ENCODE results near the gene PDPN. TPM values are rescaled to one million over a fixed set of nuclear protein-coding genes. Genes with fewer than 3 reads are reported as not detected.

PDPN gene
- total and polyA plus RNA-seq, 2 donors from 2014 or later, result 4.6 to 7.4 TPM

DNA sequence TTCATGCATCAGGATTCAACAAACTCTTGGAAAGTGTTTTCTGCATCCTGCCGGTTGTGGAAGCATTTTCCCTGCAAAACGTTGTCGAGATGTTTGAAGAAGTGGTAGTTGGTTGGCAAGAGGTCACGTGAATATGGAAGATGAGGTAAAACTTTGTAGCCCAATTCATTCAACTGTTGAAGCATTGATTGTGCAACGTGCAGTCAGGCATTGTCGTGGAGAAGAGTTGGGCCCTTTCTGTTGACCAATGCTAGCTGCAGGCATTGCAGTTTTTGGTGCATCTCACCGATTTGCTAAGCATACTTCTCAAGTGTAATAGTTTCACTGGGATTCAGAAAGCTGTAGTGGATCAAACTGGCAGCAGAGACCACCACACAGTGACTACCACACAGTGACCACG, 59.4 kb downstream of the PDPN start:
- TF ChIP-seq, protein P1, sequence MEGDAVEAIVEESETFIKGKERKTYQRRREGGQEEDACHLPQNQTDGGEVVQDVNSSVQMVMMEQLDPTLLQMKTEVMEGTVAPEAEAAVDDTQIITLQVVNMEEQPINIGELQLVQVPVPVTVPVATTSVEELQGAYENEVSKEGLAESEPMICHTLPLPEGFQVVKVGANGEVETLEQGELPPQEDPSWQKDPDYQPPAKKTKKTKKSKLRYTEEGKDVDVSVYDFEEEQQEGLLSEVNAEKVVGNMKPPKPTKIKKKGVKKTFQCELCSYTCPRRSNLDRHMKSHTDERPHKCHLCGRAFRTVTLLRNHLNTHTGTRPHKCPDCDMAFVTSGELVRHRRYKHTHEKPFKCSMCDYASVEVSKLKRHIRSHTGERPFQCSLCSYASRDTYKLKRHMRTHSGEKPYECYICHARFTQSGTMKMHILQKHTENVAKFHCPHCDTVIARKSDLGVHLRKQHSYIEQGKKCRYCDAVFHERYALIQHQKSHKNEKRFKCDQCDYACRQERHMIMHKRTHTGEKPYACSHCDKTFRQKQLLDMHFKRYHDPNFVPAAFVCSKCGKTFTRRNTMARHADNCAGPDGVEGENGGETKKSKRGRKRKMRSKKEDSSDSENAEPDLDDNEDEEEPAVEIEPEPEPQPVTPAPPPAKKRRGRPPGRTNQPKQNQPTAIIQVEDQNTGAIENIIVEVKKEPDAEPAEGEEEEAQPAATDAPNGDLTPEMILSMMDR (IDR thresholded peaks at IDR 0.05; ENCODE audit: borderline replicate concordance, extremely low read depth, insufficient read depth), result no peak
- Histone ChIP-seq H3K4me3 (ENCODE audit: low read length in 3 of 3) (no peak overlapping the region), H3K27me3 (ENCODE audit: control insufficient read depth, insufficient read depth, low read length) (no peaks in the 10 kb centered on the region), H3K9ac (ENCODE audit: low read length in 3 of 3) (no peak overlapping the region), H3K27ac (ENCODE audit: low read depth in 2 of 2, low read length in 2 of 2) (no peak overlapping the region), H3K9me3 (ENCODE audit: control insufficient read depth in 2 of 3, insufficient read depth in 1 of 3, low read length in 3 of 3) (no peaks in the 10 kb centered on the region), H3K4me1 (ENCODE audit: control insufficient read depth in 2 of 3, insufficient read depth in 2 of 3, low read depth in 1 of 3, low read length in 3 of 3) (no peaks in the 10 kb centered on the region), H3K36me3 (ENCODE audit: control insufficient read depth in 2 of 3, insufficient read depth in 3 of 3, low read length in 3 of 3) (no peaks in the 10 kb centered on the region)
- intact Hi-C loops (cut with DNase I), result no loop called here
- FAIRE-seq (no peak), DNase-seq (no peak)

DNA sequence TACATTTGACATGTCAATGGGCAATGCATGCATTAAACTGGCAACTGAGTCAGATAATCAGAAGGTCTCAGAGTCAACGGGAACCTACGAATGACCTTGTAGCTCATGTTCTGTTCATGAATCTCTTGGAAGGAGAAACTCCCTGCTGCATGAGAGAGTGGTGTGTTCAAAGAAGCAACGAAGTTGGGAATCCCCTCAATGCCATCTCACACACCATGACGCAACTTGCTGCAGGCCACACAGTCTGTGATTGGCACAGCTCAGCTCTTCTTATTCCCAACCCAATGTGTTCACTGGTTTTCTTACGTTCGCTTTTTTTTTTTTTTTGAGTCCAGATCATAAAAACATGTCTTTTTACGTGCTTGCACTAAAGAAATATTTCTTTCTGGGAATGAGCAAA, 62.9 kb downstream of the PDPN start:
- Histone ChIP-seq H3K27me3 (ENCODE audit: control insufficient read depth, insufficient read depth, low read length) (no peaks in the 10 kb centered on the region), H3K36me3 (ENCODE audit: control insufficient read depth in 2 of 3, insufficient read depth in 3 of 3, low read length in 3 of 3) (no peaks in the 10 kb centered on the region), H3K9ac (ENCODE audit: low read length in 3 of 3) (no peak overlapping the region), H3K27ac (ENCODE audit: low read depth in 2 of 2, low read length in 2 of 2) (no peak overlapping the region), H3K4me1 (ENCODE audit: control insufficient read depth in 2 of 3, insufficient read depth in 2 of 3, low read depth in 1 of 3, low read length in 3 of 3) (no peaks in the 10 kb centered on the region), H3K9me3 (ENCODE audit: control insufficient read depth in 2 of 3, insufficient read depth in 1 of 3, low read length in 3 of 3) (no peaks in the 10 kb centered on the region), H3K4me3 (ENCODE audit: low read length in 3 of 3) (no peak overlapping the region)
- FAIRE-seq (no peak), DNase-seq (no peak)
- TF ChIP-seq, protein P1 (IDR thresholded peaks at IDR 0.05; ENCODE audit: borderline replicate concordance, extremely low read depth, insufficient read depth), result no peak
- intact Hi-C loops (cut with DNase I), result no loop called here

DNA sequence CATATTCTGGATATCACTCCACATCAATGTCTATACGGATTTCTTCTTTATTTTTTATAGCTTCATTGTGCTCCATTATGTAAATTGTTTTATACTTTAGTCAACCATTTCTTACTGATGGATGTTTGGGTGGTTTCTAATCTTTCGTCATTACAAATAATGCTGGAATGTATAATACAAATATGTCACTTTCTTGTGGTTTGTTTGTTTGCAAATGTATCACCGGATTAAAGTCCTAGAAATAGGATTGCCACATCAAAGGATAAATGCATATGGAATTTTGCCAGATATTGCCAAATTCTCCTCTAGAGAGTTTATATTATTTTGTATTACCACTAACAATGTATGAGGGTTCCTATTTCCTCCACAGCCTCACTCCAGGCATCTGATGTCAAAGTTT, 67.6 kb downstream of the PDPN start:
- intact Hi-C loops (cut with DNase I), result no loop called here
- Histone ChIP-seq H3K27ac (ENCODE audit: low read depth in 2 of 2, low read length in 2 of 2) (no peak overlapping the region), H3K4me3 (ENCODE audit: low read length in 3 of 3) (no peak overlapping the region), H3K27me3 (ENCODE audit: control insufficient read depth, insufficient read depth, low read length) (no peaks in the 10 kb centered on the region), H3K9ac (ENCODE audit: low read length in 3 of 3) (no peak overlapping the region), H3K36me3 (ENCODE audit: control insufficient read depth in 2 of 3, insufficient read depth in 3 of 3, low read length in 3 of 3) (no peaks in the 10 kb centered on the region), H3K9me3 (ENCODE audit: control insufficient read depth in 2 of 3, insufficient read depth in 1 of 3, low read length in 3 of 3) (no peaks in the 10 kb centered on the region), H3K4me1 (ENCODE audit: control insufficient read depth in 2 of 3, insufficient read depth in 2 of 3, low read depth in 1 of 3, low read length in 3 of 3) (no peaks in the 10 kb centered on the region)
- FAIRE-seq, result no peak
- TF ChIP-seq, protein P1 (IDR thresholded peaks at IDR 0.05; ENCODE audit: borderline replicate concordance, extremely low read depth, insufficient read depth), result no peak
- DNase-seq, result no peak

DNA sequence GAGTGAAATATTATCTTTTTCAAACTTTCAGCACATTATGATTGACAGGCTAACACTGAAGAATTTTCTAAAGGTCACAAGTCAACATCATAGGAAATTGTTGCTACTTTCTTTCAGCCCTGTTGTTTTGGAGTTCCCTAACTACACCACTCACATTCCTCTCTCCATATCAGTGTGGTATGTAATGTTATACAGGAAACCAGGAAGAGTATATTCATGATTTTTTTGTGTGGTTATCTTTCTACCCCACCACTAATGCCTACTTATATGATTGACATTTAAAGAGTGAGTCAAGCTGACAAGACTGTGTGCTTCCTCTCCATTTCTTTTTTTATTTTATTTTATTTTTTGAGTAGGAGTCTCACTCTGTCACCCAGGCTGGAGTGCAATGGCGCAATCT, 68.6 kb downstream of the PDPN start:
- H3K4me1 ChIP-seq (ENCODE audit: control insufficient read depth in 2 of 3, insufficient read depth in 2 of 3, low read depth in 1 of 3, low read length in 3 of 3), result no peaks in the 10 kb centered on the region
- no peaks in the 10 kb centered on the region for H3K27me3 ChIP-seq (ENCODE audit: control insufficient read depth, insufficient read depth, low read length)
- no peak for FAIRE-seq
- no peak for DNase-seq
- TF ChIP-seq, protein P1 (IDR thresholded peaks at IDR 0.05; ENCODE audit: borderline replicate concordance, extremely low read depth, insufficient read depth), result no peak
- intact Hi-C loops (cut with DNase I), result no loop called here
- no peaks in the 10 kb centered on the region for H3K9me3 ChIP-seq (ENCODE audit: control insufficient read depth in 2 of 3, insufficient read depth in 1 of 3, low read length in 3 of 3)
- H3K27ac ChIP-seq (ENCODE audit: low read depth in 2 of 2, low read length in 2 of 2), result no peak overlapping the region
- H3K9ac ChIP-seq (ENCODE audit: low read length in 3 of 3), result no peak overlapping the region
- no peaks in the 10 kb centered on the region for H3K36me3 ChIP-seq (ENCODE audit: control insufficient read depth in 2 of 3, insufficient read depth in 3 of 3, low read length in 3 of 3)
- no peak overlapping the region for H3K4me3 ChIP-seq (ENCODE audit: low read length in 3 of 3)

Measured in kidney (tissue), 14 donors.